ENCODE results near the gene ENOPH1. TPM values are rescaled to one million over a fixed set of nuclear protein-coding genes. Genes with fewer than 3 reads are reported as not detected.

The ENOPH1 gene
- total and polyA plus RNA-seq, 9 of the 15 experiments (the other 6 are each of a cell fraction or from before 2014, with no cell fraction given): 29.8 to 71.4 (median 48.9) TPM

GRCh38 chr4:82493721-82494425 lies 63.5 kb downstream of the ENOPH1 start:
- Histone ChIP-seq H4K20me1 (replicated peaks; ENCODE audit: control insufficient read depth, insufficient read depth, low read length) (no peaks in the 10 kb centered on the region), H3K9ac (ENCODE audit: insufficient read depth in 1 of 2, low read depth in 2 of 2, low read length in 2 of 2) (no peak overlapping the region), H3K27ac (ENCODE audit: extremely low read depth, low read depth, low read length) (no peak overlapping the region), H3K9me3 (replicated peaks; ENCODE audit: control insufficient read depth, insufficient read depth, low read depth, low read length) (no peaks in the 10 kb centered on the region), H3K4me2 (ENCODE audit: insufficient read depth, low read length) (no peak overlapping the region), H2AFZ (ENCODE audit: low read depth, low read length) (no peak overlapping the region), H3K4me1 (replicated peaks in 1 of 2; ENCODE audit: control insufficient read depth in 2 of 2, insufficient read depth in 2 of 2, low read length in 2 of 2) (no peaks in the 10 kb centered on the region), H3K9me1 (ENCODE audit: control insufficient read depth, insufficient read depth, low read length) (no peaks in the 10 kb centered on the region), H3K4me3 (no peak overlapping the region), H3K79me2 (ENCODE audit: control insufficient read depth, insufficient read depth, low read length) (no peaks in the 10 kb centered on the region), H3K36me3 (ENCODE audit: control insufficient read depth, insufficient read depth, low read length) (no peaks in the 10 kb centered on the region), H3K27me3 (ENCODE audit: control insufficient read depth in 2 of 2, insufficient read depth in 2 of 2, low read length in 2 of 2) (peaks cover 27 to 41% of the 10 kb centered on the region in 2 experiments)
- 0% methylated on average over 2 of the region's 2 CpGs for WGBS (ENCODE audit: insufficient coverage, low coverage, missing lambda C conversion rate)
- BruUV-seq (replicated peaks): no TSS peak
- POLR2A ChIA-PET: interaction anchor here (1.3 kb wide), 1 partner anchor 9 kb away, joined by 3 read pairs; no protein-coding TSS in a partner anchor
- no peak for ATAC-seq
- intact Hi-C loops (cut with micrococcal nuclease): no loop called here
- CTCF ChIA-PET (ENCODE audit: low intra/inter-chr PET ratio): no interaction called here
- in situ Hi-C loops (cut with MboI): no loop called here
- DNase-seq (ENCODE audit: extremely low read depth in 1 of 4, low spot score in 3 of 4): no peak
- FAIRE-seq: no peak
- TF ChIP-seq U2AF2 (optimal IDR thresholded peaks at IDR 0.05; ENCODE audit: low read depth, low read length) (no peak), HMG20A (CRISPR knock-in tag; conservative IDR thresholded peaks at IDR 0.05) (no peak), GTF2E2 (tag; IDR thresholded peaks at IDR 0.05) (no peak)

- WGBS (ENCODE audit: insufficient coverage, low coverage, missing lambda C conversion rate): 2% methylated on average over 4 of the region's 4 CpGs
- in situ Hi-C loops (cut with MboI) (no loop called here), intact Hi-C loops (cut with micrococcal nuclease) (no loop called here)
- CTCF ChIA-PET (ENCODE audit: low intra/inter-chr PET ratio): no interaction called here
- ATAC-seq: no peak
- POLR2A ChIA-PET: interaction anchor here (1.0 kb wide), 1 partner anchor 23 kb away, joined by 5 read pairs; no protein-coding TSS in a partner anchor
- Histone ChIP-seq H3K9ac (ENCODE audit: insufficient read depth in 1 of 2, low read depth in 2 of 2, low read length in 2 of 2) (no peak overlapping the region), H3K36me3 (ENCODE audit: control insufficient read depth, insufficient read depth, low read length) (no peaks in the 10 kb centered on the region), H3K9me3 (replicated peaks; ENCODE audit: control insufficient read depth, insufficient read depth, low read depth, low read length) (no peaks in the 10 kb centered on the region), H3K4me1 (replicated peaks in 1 of 2; ENCODE audit: control insufficient read depth in 2 of 2, insufficient read depth in 2 of 2, low read length in 2 of 2) (no peaks in the 10 kb centered on the region), H3K9me1 (ENCODE audit: control insufficient read depth, insufficient read depth, low read length) (no peaks in the 10 kb centered on the region), H3K4me3 (no peak overlapping the region), H3K27me3 (ENCODE audit: control insufficient read depth in 2 of 2, insufficient read depth in 2 of 2, low read length in 2 of 2) (peaks cover 24 to 38% of the 10 kb centered on the region in 2 experiments), H3K79me2 (ENCODE audit: control insufficient read depth, insufficient read depth, low read length) (no peaks in the 10 kb centered on the region), H2AFZ (ENCODE audit: low read depth, low read length) (no peak overlapping the region), H3K27ac (ENCODE audit: extremely low read depth, low read depth, low read length) (no peak overlapping the region), H4K20me1 (replicated peaks; ENCODE audit: control insufficient read depth, insufficient read depth, low read length) (no peaks in the 10 kb centered on the region), H3K4me2 (ENCODE audit: insufficient read depth, low read length) (no peak overlapping the region)
- no peak for DNase-seq (ENCODE audit: extremely low read depth in 1 of 4, low spot score in 3 of 4)
- no peak for FAIRE-seq
- TF ChIP-seq TBL1XR1 (IDR thresholded peaks at IDR 0.05; ENCODE audit: low read length in 2 of 2) (no peak), CREBBP (IDR thresholded peaks at IDR 0.05; ENCODE audit: low read depth, low read length) (no peak), STAT5B (CRISPR knock-in tag; IDR thresholded peaks at IDR 0.05) (no peak), PHF21A (IDR thresholded peaks at IDR 0.05; ENCODE audit: borderline replicate concordance, low read depth) (no peak), ZBTB34 (CRISPR knock-in tag; IDR thresholded peaks at IDR 0.05) (no peak)
- no TSS peak for BruUV-seq (replicated peaks)
Measured at GRCh38 chr4:82495666-82496065, 65.3 kb downstream of the ENOPH1 start.
